Stomach (tissue), 9 donors: ENCODE measurements around the gene PSENEN. TPM values are rescaled to one million over a fixed set of nuclear protein-coding genes. Genes with fewer than 3 reads are reported as not detected.

Experiments
- DNase-seq, 2 donors: peaks; one replicate each; pipeline versions ENCODE4 v3.0.0 to v3.0.0-alpha.2; 2013 to 2019
- H3K27ac ChIP-seq, 5 donors: fragments of 200-600 bp in 4 of 5; sonication (generic) in 4 of 5; one replicate each; pipeline ENCODE4 v1.5.1; 2013 to 2019; ENCODE audit warnings: mild to moderate bottlenecking in 1 of 5, moderate library complexity in 1 of 5
- H3K27me3 ChIP-seq, 3 donors: fragments of 200-600 bp; sonication (generic); one replicate each; pipeline ENCODE4 v1.5.1; 2017 to 2019; ENCODE audit warnings: mixed run types in 1 of 3
- H3K36me3 ChIP-seq, 4 donors: fragments of 200-600 bp; sonication (generic); 1 replicate in 3 of 4; 2 replicates in 1 of 4; pipeline ENCODE4 v1.5.1; 2016 to 2019
- H3K4me1 ChIP-seq, 4 donors: fragments of 200-600 bp; sonication (generic); one replicate each; pipeline ENCODE4 v1.5.1; 2016 to 2019
- H3K4me3 ChIP-seq, 4 donors: fragments of 200-600 bp; sonication (generic) in 3 of 4; one replicate each; pipeline ENCODE4 v1.5.1; 2016 to 2019; ENCODE audit warnings: mild to moderate bottlenecking in 1 of 4
- H3K9me3 ChIP-seq, 4 donors: fragments of 200-600 bp; sonication (generic); one replicate each; pipeline ENCODE4 v1.5.1; 2016 to 2019
- EP300 ChIP-seq: sonication (generic); formaldehyde crosslinking; IDR thresholded peaks from one replicate; pipeline ENCODE4 v1.6.1; 2017; ENCODE audit warnings: antibody characterized with exemption
- POLR2A ChIP-seq, 4 donors: fragments of 450-650 bp; IDR thresholded peaks; one replicate each; pipeline ENCODE4 v1.6.1; 2016; ENCODE audit warnings: antibody characterized with exemption in 4 of 4, control low read depth in 2 of 4, mild to moderate bottlenecking in 1 of 4, moderate library complexity in 1 of 4
- POLR2AphosphoS5 ChIP-seq, 3 donors: sonication (generic); formaldehyde crosslinking; IDR thresholded peaks; one replicate each; pipeline ENCODE4 v1.6.1; 2016; ENCODE audit warnings: antibody characterized with exemption in 3 of 3
- WGBS, 5 donors: extraction: QIAGEN DNeasy Blood & Tissue Kit in 3 of 5; methylation state at CpG; one replicate each; pipeline versions ENCODE4 v1.1.5 to v1.1.7; 2013 to 2018; 5-methylcytosine and 5-hydroxymethylcytosine counted together
- intact Hi-C: fragments of 100-400 bp; cut with DNase I; formaldehyde crosslinking; loops from one replicate; pipeline ENCODE4 v1.15.1; 2023; ENCODE audit warnings: low total_unique reads
- polyA plus RNA-seq, 3 donors: library from polyadenylated mRNA; stranded (reverse); fragments of 200-250 nt; gene quantifications; one replicate each; pipeline ENCODE4 v1.2.3, GENCODE V29; 2013
- total RNA-seq, 5 donors: library from RNA; depleted of rRNA; stranded (reverse); fragments of >200 nt; gene quantifications; one replicate each; pipeline versions ENCODE4 v1.1.0 to v1.2.3, GENCODE V29; 2014 to 2016
- TF ChIP-seq, protein P1 (sequence below), 7 experiments: fragments of 450-650 bp in 4 of 7; fragments of 200-600 bp in 3 of 7; sonication (generic) in 3 of 7; IDR thresholded peaks; one replicate each; pipeline ENCODE4 v1.5.1; 2016 to 2019; ENCODE audit warnings: antibody characterized with exemption in 7 of 7, control low read depth in 2 of 7, mild to moderate bottlenecking in 1 of 7
- donor health status: healthy with polysubstance abuse.
- donor health status: Bipolar disorder and iron deficiency.
- donor health status: healthy.

The PSENEN gene
- total and polyA plus RNA-seq, 8 donors: 9.3 to 101 (median 50.4) TPM; not detected in 1

DNA sequence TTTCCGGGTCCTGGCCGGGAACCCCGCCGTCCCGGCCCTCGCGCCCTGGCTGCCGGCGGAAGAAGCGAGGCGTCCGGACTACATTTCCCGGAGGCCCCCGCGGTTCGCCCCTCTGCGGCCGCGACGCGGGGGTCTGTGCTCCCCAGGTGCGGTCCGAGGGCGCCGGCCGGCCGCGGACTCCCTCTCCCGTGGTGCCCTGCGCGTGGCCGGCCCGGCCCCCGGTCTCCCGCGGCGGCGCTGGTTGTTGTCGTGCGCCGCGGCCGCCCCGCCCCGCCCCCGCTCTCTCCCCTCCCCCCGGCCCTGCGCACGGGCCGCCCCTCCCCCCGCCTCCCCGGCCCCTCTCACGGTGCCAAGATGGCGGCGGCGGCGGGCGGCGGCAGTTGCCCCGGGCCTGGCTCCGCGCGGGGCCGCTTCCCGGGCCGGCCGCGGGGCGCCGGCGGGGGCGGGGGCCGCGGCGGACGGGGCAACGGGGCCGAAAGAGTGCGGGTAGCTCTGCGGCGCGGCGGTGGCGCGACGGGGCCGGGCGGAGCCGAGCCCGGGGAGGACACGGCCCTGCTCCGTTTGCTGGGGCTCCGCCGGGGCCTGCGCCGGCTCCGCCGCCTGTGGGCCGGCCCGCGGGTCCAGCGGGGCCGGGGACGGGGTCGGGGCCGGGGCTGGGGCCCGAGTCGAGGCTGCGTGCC lies 27.6 kb upstream of the PSENEN start, which contains the start of gene KMT2B:
Gene KMT2B, plus strand, starts transcription at position 339 of the 680 bp plus-strand sequence. Its CDS starts 16 bp downstream, at position 355.
- DNase-seq: peak in 1 of 2 donors; percentile 96
- Histone ChIP-seq H3K27me3 (no peaks in the 10 kb centered on the region), H3K4me1 (peaks cover 25 to 57% (median 46%) of the 10 kb centered on the region in 4 donors), H3K36me3 (peaks cover 23 to 34% (median 33%) of the 10 kb centered on the region in 4 donors), H3K9me3 (no peaks in the 10 kb centered on the region), H3K4me3 (peak within 1 kb of the TSS; percentile 93 to 99 (median 96)), H3K27ac (peak within 1 kb of the TSS; percentile 87 to 95 (median 94))
- intact Hi-C loops: loop anchor here (10.0 kb wide), 1 partner anchor 173 kb away; the partner anchor contains the start of gene TMEM147
- peak in 1 of 3 donors; percentile 0 for TF ChIP-seq POLR2AphosphoS5 (IDR thresholded peaks at IDR 0.05)
- TF ChIP-seq EP300: no peak
- TF ChIP-seq, protein P1, sequence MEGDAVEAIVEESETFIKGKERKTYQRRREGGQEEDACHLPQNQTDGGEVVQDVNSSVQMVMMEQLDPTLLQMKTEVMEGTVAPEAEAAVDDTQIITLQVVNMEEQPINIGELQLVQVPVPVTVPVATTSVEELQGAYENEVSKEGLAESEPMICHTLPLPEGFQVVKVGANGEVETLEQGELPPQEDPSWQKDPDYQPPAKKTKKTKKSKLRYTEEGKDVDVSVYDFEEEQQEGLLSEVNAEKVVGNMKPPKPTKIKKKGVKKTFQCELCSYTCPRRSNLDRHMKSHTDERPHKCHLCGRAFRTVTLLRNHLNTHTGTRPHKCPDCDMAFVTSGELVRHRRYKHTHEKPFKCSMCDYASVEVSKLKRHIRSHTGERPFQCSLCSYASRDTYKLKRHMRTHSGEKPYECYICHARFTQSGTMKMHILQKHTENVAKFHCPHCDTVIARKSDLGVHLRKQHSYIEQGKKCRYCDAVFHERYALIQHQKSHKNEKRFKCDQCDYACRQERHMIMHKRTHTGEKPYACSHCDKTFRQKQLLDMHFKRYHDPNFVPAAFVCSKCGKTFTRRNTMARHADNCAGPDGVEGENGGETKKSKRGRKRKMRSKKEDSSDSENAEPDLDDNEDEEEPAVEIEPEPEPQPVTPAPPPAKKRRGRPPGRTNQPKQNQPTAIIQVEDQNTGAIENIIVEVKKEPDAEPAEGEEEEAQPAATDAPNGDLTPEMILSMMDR (IDR thresholded peaks at IDR 0.05): no peak
- TF ChIP-seq POLR2A (IDR thresholded peaks at IDR 0.05): no peak
- 0 to 1% (median 1%) methylated on average over 1 to 100 of the region's 109 CpGs for WGBS, 5 donors

DNA sequence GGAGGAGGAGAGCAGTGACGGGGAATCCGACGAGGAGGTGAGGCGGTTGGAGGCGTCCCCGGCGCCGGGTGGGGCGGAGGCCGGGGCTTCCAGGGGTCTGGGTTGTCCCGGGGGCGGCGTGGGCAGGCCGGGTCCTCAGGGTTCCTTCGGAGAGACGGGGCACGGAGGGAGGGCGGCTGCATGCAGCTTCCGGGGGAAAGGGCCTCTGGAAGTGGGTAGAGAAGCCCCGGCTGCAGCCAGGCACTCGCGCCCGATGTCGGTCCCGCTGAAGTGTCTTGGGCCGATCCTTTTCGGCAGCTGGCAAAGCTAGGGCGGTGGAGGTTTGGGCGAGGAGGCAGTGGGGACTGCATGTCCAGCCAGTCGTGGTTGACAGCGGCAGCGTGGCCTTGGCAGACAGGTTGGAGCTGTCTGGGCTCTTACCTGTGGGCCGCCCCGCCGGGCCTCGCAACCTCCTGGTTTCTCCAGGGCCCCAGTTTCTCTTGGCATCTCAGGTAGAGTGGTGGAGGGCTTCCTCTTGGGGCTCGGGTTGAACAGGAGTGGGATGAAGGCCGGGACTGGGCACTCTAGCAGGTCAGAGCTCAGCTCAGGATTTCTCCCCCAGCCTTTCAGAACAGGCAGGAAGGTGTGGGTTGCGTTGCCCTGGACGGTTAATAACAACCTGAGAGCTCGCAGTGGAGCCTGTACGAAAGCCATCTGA lies 27.0 kb upstream of the PSENEN start:
- DNase-seq: peak; percentile 32 to 59
- intact Hi-C loops: loop anchor here (10.0 kb wide), 1 partner anchor 174 kb away; the partner anchor contains the start of gene TMEM147
- H3K4me3 ChIP-seq: peak overlapping the region; percentile 93 to 99 (median 96)
- peak overlapping the region; percentile 75 to 95 (median 87) for H3K27ac ChIP-seq
- H3K36me3 ChIP-seq: peaks cover 30 to 41% (median 40%) of the 10 kb centered on the region in 4 donors
- peaks cover 25 to 57% (median 46%) of the 10 kb centered on the region in 4 donors for H3K4me1 ChIP-seq
- WGBS, 5 donors: 0 to 2% (median 1%) methylated on average over 23 to 42 of the region's 42 CpGs
- TF ChIP-seq, protein P1 (IDR thresholded peaks at IDR 0.05): no peak
- TF ChIP-seq POLR2A (IDR thresholded peaks at IDR 0.05): no peak
- H3K27me3 ChIP-seq: no peaks in the 10 kb centered on the region
- H3K9me3 ChIP-seq: no peaks in the 10 kb centered on the region

DNA sequence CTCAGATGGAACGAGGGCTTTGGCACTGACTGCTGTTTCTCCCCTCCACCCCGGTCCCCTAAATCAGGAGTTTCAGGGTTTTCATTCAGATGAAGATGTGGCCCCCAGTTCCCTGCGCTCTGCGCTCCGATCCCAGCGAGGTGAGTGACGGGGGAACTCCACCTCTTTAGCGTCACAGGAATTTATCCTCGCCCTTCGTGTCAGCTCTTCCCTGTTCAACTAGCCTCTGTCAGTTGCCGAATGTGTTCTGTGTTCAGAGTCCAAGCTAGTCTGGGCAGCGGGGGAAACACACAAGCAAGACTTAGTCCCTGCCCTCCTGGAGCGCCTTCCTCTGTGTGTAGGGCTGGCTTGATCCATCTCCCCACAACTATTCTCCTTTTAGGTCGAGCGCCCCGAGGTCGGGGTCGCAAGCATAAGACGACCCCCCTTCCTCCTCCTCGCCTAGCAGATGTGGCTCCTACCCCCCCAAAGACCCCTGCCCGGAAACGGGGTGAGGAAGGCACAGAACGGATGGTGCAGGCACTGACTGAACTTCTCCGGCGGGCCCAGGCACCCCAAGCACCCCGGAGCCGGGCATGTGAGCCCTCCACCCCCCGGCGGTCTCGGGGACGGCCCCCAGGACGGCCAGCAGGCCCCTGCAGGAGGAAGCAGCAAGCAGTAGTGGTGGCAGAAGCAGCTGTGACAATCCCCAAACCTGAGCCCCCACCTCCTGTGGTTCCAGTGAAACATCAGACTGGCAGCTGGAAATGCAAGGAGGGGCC lies 25.9 kb upstream of the PSENEN start:
- peak overlapping the region in 3 of 4 donors; percentile 93 to 99 (median 98) for H3K4me3 ChIP-seq
- intact Hi-C loops: loop anchor here (10.0 kb wide), 1 partner anchor 175 kb away; the partner anchor contains the start of gene TMEM147

More for the DNA sequence above, 25.9 kb upstream of the PSENEN start:
- DNase-seq: peak in 1 of 2 donors; percentile 16
- WGBS, 5 donors: 84 to 89% (median 86%) methylated on average over 30 to 32 of the region's 32 CpGs
- H3K9me3 ChIP-seq: no peaks in the 10 kb centered on the region
- H3K27ac ChIP-seq: peak overlapping the region in 2 of 5 donors; percentile 87 to 94
- no peaks in the 10 kb centered on the region for H3K27me3 ChIP-seq
- TF ChIP-seq EP300 (no peak), POLR2AphosphoS5 (IDR thresholded peaks at IDR 0.05) (no peak), POLR2A (IDR thresholded peaks at IDR 0.05) (no peak)
- TF ChIP-seq, protein P1 (IDR thresholded peaks at IDR 0.05): no peak
- H3K4me1 ChIP-seq: peaks cover 25 to 57% (median 46%) of the 10 kb centered on the region in 4 donors
- peaks cover 41 to 52% (median 51%) of the 10 kb centered on the region in 4 donors for H3K36me3 ChIP-seq
